Stimulated activated naive CD8-positive, alpha-beta T cell treated with anti-CD3 and anti-CD28 coated beads, Interleukin-15, amount 100 ng/mL, for 72 hours (primary cell): ENCODE results near the gene SUN3.
A peak's percentile ranks its signal among the peaks of the same experiment; 100 is the strongest.

Experiments
- ATAC-seq: fragments of 150-1000 bp; cut with Tn5 transposase; 2 replicates; pipeline ENCODE4 v1.10.0; 2021; ENCODE audit warnings: mild to moderate bottlenecking, moderate library complexity
- DNase-seq, 2 donors: peaks; one replicate each; pipeline ENCODE4 v3.0.0; 2021 to 2022
- H3K27ac Mint-ChIP-seq, 2 donors: one replicate each; pipeline ENCODE4 v1.8.0; 2022; ENCODE audit warnings: mild to moderate bottlenecking in 2 of 2, mixed read lengths in 2 of 2, moderate library complexity in 2 of 2
- H3K27me3 Mint-ChIP-seq: one replicate; pipeline ENCODE4 v1.8.0; 2022; ENCODE audit warnings: mixed read lengths
- H3K4me1 Mint-ChIP-seq: one replicate; pipeline ENCODE4 v1.8.0; 2022; ENCODE audit warnings: mild to moderate bottlenecking, mixed read lengths
- H3K4me3 Mint-ChIP-seq, 2 donors: one replicate each; pipeline ENCODE4 v1.8.0; 2022; ENCODE audit warnings: mild to moderate bottlenecking in 2 of 2, mixed read lengths in 2 of 2, moderate library complexity in 1 of 2
- H3K9me3 Mint-ChIP-seq, 2 donors: one replicate each; pipeline ENCODE4 v1.8.0; 2022; ENCODE audit warnings: mixed read lengths in 2 of 2

SUN3 gene

GRCh38 chr7:48041653-48041970, 12.7 kb upstream of the SUN3 start:
- peaks cover 60% of the 10 kb centered on the region for H3K4me1 Mint-ChIP-seq
- peak; percentile 12 for ATAC-seq
- no peak for DNase-seq
- peaks cover 24% of the 10 kb centered on the region for H3K27me3 Mint-ChIP-seq
- H3K27ac Mint-ChIP-seq, result peak overlapping the region in 1 of 2 donors; percentile 85
- peaks cover 0 to 5% of the 10 kb centered on the region in 2 donors for H3K9me3 Mint-ChIP-seq
- peak overlapping the region in 1 of 2 donors; percentile 58 for H3K4me3 Mint-ChIP-seq

DNA sequence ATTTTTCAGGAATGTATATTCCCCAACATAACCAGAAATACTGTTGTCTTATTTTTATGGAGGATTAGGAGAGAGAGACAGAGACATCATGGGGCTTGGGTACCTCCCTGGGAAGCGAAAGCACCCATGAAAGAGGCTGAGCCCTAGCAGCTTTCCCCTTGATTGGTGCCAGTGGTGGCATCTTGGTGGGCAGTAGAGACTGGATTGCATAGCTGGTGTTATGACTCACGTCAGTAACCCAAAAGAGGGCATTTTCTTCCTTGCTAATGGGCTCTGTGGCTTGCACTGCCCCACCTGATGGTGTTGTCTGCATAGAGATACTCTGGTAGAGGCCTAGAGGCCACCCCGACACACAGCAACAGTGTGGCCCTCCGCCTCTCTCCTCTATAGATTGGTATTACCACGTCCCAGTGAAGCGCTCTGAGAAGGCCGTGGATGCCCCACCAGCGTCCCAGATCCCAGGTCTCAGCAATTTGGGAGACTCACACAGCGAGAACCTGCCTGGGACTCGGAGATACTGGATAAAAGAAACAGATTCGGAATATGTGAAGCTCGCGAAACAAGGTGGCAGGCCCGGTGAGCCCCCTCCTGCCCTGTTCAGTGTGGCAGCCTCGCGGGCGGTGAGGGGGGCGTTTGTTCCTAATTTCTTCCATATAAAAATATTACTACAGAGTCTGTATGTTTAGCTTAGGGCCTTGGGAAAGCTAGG, 12.2 kb upstream of the SUN3 start:
- peak overlapping the region in 1 of 2 donors; percentile 85 for H3K27ac Mint-ChIP-seq
- peak overlapping the region in 1 of 2 donors; percentile 58 for H3K4me3 Mint-ChIP-seq
- peaks cover 0 to 5% of the 10 kb centered on the region in 2 donors for H3K9me3 Mint-ChIP-seq
- H3K27me3 Mint-ChIP-seq, result peaks cover 29% of the 10 kb centered on the region
- DNase-seq, result no peak
- ATAC-seq, result peak; percentile 37
- H3K4me1 Mint-ChIP-seq, result peaks cover 60% of the 10 kb centered on the region

- Mint-ChIP-seq H3K9me3 (no peaks in the 10 kb centered on the region), H3K27ac (no peak overlapping the region), H3K27me3 (peaks cover 37% of the 10 kb centered on the region), H3K4me1 (peaks cover 52% of the 10 kb centered on the region), H3K4me3 (no peak overlapping the region)
- DNase-seq, result no peak
- ATAC-seq, result no peak
These were observed 10.1 kb upstream of the SUN3 start for GRCh38 chr7:48038815-48039506.

- peak overlapping the region; percentile 84 to 86 for H3K4me3 Mint-ChIP-seq
- H3K4me1 Mint-ChIP-seq, result peaks cover 28% of the 10 kb centered on the region
- ATAC-seq, result no peak
- DNase-seq, result peak in 1 of 2 donors; percentile 12
- peak overlapping the region in 1 of 2 donors; percentile 73 for H3K27ac Mint-ChIP-seq
- peaks cover 37% of the 10 kb centered on the region for H3K27me3 Mint-ChIP-seq
- no peaks in the 10 kb centered on the region for H3K9me3 Mint-ChIP-seq
These were observed 7.1 kb upstream of the SUN3 start for GRCh38 chr7:48035967-48036478.

DNA sequence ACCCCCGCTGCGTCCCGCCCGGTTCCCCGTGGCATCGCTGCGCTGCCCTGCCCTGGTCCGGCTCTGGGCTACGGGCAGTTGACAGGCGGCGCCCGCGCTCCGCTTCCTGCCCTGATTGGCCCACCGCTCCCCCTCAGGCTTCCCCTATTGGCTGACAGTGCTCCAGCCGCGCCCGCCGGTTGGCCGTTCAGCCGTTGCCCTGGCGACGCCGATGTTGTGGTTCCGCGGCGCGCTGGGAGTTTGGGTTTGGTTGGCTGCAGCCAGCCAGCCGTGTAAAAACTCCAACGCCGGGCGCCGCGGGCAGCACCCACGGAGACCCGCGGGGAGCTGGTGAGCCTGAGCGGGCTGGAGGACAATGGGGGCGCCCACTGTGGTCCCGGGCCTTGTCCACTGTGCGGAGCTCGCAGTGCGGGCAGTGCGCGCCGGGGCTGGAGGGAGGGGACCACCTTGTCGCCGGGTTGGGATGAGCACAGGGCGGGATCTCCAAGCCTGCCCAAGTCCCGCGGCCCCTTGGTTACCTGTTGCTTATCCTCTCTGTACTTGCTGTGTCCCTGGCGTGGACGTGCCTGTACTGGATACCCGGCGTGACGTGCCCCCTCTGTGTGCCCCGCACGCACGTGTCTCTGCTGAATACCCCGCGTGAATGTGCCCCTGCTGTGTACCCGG, 6.5 kb upstream of the SUN3 start, which contains the start of gene C7orf57:
C7orf57 (plus strand) TSS at position 243 of the 666 bp plus-strand sequence. CDS start 766 bp downstream, outside the sequence.
- Mint-ChIP-seq H3K27ac (peak within 1 kb of the TSS in 1 of 2 donors; percentile 73), H3K27me3 (peaks cover 37% of the 10 kb centered on the region), H3K4me3 (peak within 1 kb of the TSS; percentile 84 to 86), H3K9me3 (no peaks in the 10 kb centered on the region), H3K4me1 (peaks cover 22% of the 10 kb centered on the region)
- peak; percentile 74 to 87 for DNase-seq
- ATAC-seq, result peak; percentile 98

DNA sequence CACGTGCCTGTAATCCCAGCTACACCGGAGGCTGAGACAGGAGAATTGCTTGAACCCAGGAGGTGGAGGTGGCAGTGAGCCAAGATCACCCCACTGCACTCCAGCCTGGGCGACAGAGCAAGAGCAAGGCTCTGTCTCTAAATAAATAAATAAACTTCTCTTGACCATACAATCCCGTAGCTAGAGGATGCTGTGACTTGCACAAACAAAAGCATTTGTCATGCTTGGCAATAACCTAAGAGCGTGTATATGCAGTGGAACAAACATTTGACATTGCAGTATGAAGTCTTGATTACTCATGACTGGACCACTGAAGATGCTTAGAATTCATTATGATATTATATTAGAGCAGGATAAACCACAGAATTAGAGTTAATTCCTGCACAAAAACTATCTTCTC, 5.0 kb upstream of the SUN3 start:
- ATAC-seq (no peak), DNase-seq (no peak)
- Mint-ChIP-seq H3K4me1 (peaks cover 17% of the 10 kb centered on the region), H3K4me3 (no peak overlapping the region), H3K9me3 (no peaks in the 10 kb centered on the region), H3K27me3 (peaks cover 47% of the 10 kb centered on the region), H3K27ac (no peak overlapping the region)

DNA sequence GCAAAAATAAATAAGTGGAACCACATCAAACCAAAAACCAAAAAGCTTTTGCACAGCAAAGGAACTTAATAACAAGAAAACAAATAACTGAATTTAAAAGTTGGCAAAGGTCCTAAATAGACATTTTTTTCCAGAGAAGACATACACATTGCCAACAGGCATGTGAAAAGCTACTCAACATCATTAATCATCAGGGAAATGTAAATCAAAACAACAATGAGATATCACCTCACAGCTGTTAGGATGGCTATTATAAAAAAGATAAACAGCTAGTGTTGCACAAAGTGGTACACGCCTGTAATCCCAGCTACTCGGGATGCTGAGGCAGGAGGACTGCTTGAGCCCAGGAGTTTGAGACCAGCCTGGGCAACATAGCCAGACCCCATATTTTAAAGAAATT, 2.2 kb upstream of the SUN3 start:
- DNase-seq (no peak), ATAC-seq (no peak)
- H3K4me3 Mint-ChIP-seq, result no peak overlapping the region
- H3K27ac Mint-ChIP-seq, result no peak overlapping the region
- H3K9me3 Mint-ChIP-seq, result no peaks in the 10 kb centered on the region
- peaks cover 7% of the 10 kb centered on the region for H3K4me1 Mint-ChIP-seq
- peaks cover 29% of the 10 kb centered on the region for H3K27me3 Mint-ChIP-seq

DNA sequence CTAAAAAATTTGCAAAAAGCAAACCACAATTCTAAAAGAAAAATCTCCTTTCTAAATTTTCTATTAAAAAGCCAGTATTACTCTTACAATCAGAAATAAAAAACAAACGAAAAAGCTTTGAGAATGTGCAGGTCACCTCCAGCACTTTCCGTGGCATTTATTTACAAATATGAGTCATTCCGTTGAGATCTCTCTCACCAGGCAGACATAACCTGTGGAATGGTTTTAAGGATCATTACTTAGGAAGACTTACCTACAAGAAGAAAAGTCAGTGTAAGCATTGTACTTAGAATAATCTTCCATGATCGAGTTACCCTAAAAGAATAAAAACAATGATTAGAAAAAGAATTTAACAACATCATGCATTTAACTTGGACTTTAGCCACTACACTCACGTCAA, 3.3 kb downstream of the SUN3 start:
- Mint-ChIP-seq H3K9me3 (peaks cover 21 to 29% of the 10 kb centered on the region in 2 donors), H3K4me1 (no peaks in the 10 kb centered on the region), H3K4me3 (no peak overlapping the region), H3K27ac (no peak overlapping the region), H3K27me3 (peaks cover 22% of the 10 kb centered on the region)
- ATAC-seq (no peak), DNase-seq (no peak)

DNA sequence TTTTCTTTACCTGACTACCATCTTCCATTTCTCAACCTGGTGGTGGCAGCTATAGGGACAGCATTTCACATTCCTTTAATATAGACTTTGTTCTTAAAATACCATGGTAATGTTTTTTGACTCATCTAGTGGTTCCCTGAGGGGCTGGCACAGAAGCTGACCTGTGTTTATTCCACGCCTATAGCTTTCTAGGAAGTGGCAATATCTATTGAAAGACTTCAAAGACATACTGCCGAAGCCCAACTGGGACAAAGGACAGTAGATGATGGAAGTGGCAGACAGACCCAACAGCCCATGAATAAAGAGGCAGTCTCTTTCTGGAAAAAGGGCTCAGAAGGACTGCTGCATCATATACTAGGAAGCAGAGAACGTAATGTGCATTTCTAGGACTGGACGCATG, 11.2 kb downstream of the SUN3 start:
- Mint-ChIP-seq H3K4me3 (no peak overlapping the region), H3K4me1 (no peaks in the 10 kb centered on the region), H3K27me3 (peaks cover 9% of the 10 kb centered on the region), H3K9me3 (peaks cover 21 to 26% of the 10 kb centered on the region in 2 donors), H3K27ac (no peak overlapping the region)
- DNase-seq, result no peak
- ATAC-seq, result no peak

DNA sequence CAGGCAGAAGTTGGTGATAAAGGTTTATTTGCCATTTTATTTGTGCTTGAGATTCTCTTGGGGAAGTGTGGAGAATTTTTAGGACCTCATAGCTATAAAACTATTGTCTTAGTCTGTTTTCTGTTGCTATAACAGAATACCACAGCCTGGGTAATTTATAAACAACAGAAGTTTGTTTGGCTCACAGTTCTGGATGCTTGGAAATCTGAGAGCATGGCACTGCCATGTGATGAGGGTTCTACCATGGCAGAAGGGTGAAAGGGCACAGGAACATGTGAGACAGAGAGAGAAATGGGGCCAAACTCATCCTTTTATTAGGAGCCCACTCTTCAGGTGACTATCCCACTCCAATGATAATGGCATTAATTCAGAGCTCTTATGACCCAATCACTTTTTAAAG, 12.3 kb downstream of the SUN3 start:
- no peak overlapping the region for H3K4me3 Mint-ChIP-seq
- peak overlapping the region in 1 of 2 donors; percentile 40 for H3K27ac Mint-ChIP-seq
- ATAC-seq (no peak), DNase-seq (no peak)
- H3K27me3 Mint-ChIP-seq, result peaks cover 9% of the 10 kb centered on the region
- H3K4me1 Mint-ChIP-seq, result no peaks in the 10 kb centered on the region
- peaks cover 14 to 19% of the 10 kb centered on the region in 2 donors for H3K9me3 Mint-ChIP-seq

GRCh38 chr7:48011951-48012350, 17.0 kb downstream of the SUN3 start:
- Mint-ChIP-seq H3K9me3 (no peaks in the 10 kb centered on the region), H3K4me1 (no peaks in the 10 kb centered on the region), H3K27me3 (peaks cover 9% of the 10 kb centered on the region), H3K27ac (no peak overlapping the region), H3K4me3 (no peak overlapping the region)
- no peak for DNase-seq
- ATAC-seq, result no peak

GRCh38 chr7:48011323-48011722, 17.6 kb downstream of the SUN3 start:
- DNase-seq, result no peak
- peak overlapping the region in 1 of 2 donors; percentile 54 for H3K27ac Mint-ChIP-seq
- no peaks in the 10 kb centered on the region for H3K9me3 Mint-ChIP-seq
- H3K27me3 Mint-ChIP-seq, result peaks cover 7% of the 10 kb centered on the region
- ATAC-seq, result no peak
- H3K4me1 Mint-ChIP-seq, result no peaks in the 10 kb centered on the region
- H3K4me3 Mint-ChIP-seq, result no peak overlapping the region

DNA sequence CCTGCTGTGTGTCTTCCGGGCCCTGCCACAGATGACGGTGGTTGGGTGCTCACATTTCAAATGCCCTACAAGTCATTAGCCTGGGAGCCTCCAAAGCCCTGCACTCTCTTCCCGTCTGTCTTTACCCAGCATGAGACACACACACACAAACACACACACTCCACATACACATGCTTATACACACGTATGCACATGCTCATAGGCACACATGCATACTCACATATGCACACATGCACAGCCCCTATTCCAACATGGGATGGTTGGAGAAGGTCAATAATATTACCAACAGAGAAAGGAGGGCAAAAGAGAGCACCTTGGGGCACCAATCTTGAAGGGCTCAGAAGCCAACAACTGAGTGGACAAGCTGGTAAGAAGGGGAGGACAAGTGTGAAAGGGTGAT, 19.0 kb downstream of the SUN3 start:
- H3K4me1 Mint-ChIP-seq, result no peaks in the 10 kb centered on the region
- no peak overlapping the region for H3K4me3 Mint-ChIP-seq
- H3K27ac Mint-ChIP-seq, result no peak overlapping the region
- no peak for DNase-seq
- H3K27me3 Mint-ChIP-seq, result peaks cover 6% of the 10 kb centered on the region
- ATAC-seq, result no peak
- no peaks in the 10 kb centered on the region for H3K9me3 Mint-ChIP-seq

- ATAC-seq, result no peak
- DNase-seq, result no peak
- H3K4me1 Mint-ChIP-seq, result no peaks in the 10 kb centered on the region
- no peak overlapping the region for H3K27ac Mint-ChIP-seq
- peaks cover 12% of the 10 kb centered on the region for H3K27me3 Mint-ChIP-seq
- H3K9me3 Mint-ChIP-seq, result no peaks in the 10 kb centered on the region
- H3K4me3 Mint-ChIP-seq, result no peak overlapping the region
These were observed 19.6 kb downstream of the SUN3 start for GRCh38 chr7:48009257-48009656.

DNA sequence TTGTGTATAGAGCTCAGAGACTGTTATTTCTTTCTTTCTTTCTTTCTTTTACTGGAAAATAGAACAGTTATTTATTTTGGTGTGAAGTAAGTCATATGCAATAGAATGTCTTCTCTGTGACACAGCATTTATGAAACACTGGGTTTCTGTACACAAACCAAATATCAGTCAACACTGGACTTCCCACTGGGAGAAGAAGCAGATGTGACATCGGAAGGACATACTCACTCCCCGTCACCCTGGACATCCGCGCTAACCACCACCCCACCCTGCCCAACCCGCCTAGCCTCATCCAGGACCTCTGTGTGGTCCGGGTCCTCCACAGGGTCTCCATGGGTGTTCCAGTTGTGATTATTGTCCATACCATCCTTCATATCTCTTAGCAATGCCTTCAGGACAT, 22.0 kb downstream of the SUN3 start:
- DNase-seq (no peak), ATAC-seq (no peak)
- Mint-ChIP-seq H3K4me1 (no peaks in the 10 kb centered on the region), H3K9me3 (no peaks in the 10 kb centered on the region), H3K4me3 (no peak overlapping the region), H3K27me3 (peaks cover 12% of the 10 kb centered on the region), H3K27ac (no peak overlapping the region)

DNA sequence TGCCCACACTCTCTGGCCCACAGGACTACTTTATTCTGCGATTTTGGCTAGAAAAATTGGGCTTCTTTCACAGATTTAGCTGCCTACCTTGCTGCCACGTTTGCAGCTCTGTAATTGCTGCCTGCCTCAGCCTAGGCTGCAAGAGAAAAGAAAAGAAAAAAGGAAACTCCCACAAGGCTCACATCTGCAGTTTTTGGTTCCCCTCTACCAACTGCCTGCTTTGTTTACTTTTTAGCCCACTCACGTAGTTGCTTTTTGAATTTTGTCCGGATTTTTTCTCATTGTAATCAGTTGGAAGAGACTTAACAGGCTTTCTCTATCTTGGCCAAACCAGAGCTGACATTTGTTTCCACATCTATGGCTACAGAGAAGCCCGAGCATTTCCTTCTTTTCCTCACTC, 24.3 kb downstream of the SUN3 start:
- Mint-ChIP-seq H3K9me3 (no peaks in the 10 kb centered on the region), H3K27ac (no peak overlapping the region), H3K4me3 (no peak overlapping the region), H3K27me3 (peaks cover 12% of the 10 kb centered on the region), H3K4me1 (no peaks in the 10 kb centered on the region)
- DNase-seq, result no peak
- no peak for ATAC-seq
